LHCN-M2 (cell line): ENCODE results near the gene FRMD6. TPM values are rescaled to one million over a fixed set of nuclear protein-coding genes. Genes with fewer than 3 reads are reported as not detected.
"Not testable (repeated sequence)": the region's sequence is repeated elsewhere in the genome, so short reads cannot be mapped to it uniquely, and the experiment has no call there.

Source experiments
- DNase-seq: peaks from one replicate; pipeline ENCODE4 v3.0.0-alpha.2; 2012; ENCODE audit warnings: low read depth
- total RNA-seq: library from RNA; depleted of rRNA; stranded (reverse); fragments of >200 nt; gene quantifications from 2 replicates; pipeline ENCODE4 v1.2.3, GENCODE V29; 2014

Gene FRMD6
- total RNA-seq, 1 experiment from 2014 or later: 170 TPM

- no peak for DNase-seq
Observed at GRCh38 chr14:51719955-51720354, 68.2 kb downstream of the FRMD6 start.

DNA sequence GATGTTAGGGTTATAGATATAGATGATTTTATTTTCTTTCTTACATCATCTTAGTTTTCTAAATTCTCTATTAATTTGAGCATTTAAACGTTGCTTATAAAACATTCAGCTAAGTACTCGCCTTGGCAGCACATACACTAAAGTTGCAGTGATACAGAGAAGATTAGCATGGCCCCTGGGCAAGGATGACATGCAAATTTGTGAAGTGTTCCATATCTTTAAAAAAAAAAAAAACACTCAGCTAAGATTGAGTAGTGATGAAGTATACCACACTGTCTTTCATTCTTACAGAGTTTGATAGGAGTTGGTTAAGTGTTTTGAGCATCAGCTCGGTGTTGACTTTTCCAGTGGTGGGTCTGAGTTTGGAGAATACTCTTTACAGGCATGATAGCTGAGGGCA is 72.3 kb downstream of the FRMD6 start:
- no peak for DNase-seq

GRCh38 chr14:51724650-51725049 is 72.9 kb downstream of the FRMD6 start:
- DNase-seq: no peak

DNA sequence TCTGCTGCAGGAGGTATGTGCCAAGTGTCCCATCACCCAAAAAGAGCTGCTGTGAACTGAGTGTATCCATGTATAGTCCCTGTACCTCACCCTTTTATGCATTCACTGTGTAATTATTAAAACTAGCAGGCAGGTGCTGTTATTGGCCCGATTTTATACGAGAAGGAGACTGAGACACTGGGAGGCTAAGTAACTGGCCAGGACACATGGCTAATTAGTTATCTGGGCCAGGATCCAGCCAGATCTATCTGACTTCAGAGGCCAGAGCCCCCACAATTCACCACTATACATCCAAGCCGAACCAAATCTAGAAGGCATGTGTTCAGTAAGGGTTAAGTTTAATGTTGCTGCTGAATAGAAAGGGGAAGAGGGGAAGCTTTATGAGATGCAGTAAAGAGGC is 73.4 kb downstream of the FRMD6 start:
- DNase-seq: no peak

GRCh38 chr14:51726166-51726899 is 74.6 kb downstream of the FRMD6 start:
- DNase-seq: peak; percentile 51

DNA sequence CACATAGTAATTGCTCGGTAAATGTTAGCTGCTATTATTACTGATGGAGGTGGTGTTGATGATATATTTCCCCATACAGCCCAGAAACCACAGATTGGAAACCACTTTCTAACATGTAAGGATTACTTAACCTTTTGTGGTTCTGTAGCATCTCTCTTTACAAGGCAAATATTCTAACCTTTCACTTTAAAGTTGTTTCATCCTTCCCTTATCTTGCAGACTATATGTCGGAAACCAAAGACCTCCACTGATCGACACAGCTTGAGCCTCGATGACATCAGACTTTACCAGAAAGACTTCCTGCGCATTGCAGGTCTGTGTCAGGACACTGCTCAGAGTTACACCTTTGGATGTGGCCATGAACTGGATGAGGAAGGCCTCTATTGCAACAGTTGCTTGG is 75.8 kb downstream of the FRMD6 start:
- DNase-seq: no peak

GRCh38 chr14:51730098-51730497 is 78.4 kb downstream of the FRMD6 start:
- no peak for DNase-seq

GRCh38 chr14:51730684-51731083 is 79.0 kb downstream of the FRMD6 start:
- DNase-seq: no peak

- no peak for DNase-seq
Observed at GRCh38 chr14:51732494-51733112, 80.9 kb downstream of the FRMD6 start.

DNA sequence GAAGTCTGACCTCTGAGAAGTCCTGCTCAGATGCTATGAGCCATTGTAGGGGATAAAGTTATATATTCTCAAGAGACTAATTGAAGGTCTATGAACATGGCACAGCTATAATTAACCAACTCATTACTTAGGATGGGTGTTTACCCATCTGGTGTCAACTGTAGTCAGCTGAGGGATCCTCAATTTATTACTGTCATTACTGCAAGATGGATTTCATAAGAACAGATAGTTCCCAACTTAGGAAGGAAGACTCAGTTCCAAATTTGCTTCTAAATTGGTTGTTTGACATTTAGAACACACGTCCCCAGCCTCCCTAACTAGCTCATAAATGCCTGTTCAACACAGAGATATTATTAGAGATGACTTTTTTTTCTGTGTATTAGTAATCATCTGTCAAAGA is 81.4 kb downstream of the FRMD6 start:
- no peak for DNase-seq

DNA sequence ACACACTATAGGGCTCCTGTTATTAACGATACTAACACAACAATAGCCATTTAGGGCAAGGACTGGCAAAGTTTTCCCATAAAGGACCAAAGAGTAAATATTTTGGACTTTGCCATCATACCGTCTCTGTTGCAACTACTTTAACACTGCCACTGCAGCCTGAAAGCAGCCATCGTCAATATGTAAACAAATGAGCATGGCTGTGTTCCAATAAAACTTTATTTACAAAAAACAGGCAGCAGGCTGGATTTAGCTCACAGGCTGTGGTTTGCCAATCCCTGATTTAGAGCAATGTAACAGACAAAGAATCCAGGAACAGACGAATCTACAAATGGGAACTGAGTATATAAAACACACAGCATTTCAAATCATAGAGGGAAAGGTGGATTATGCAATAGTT is 84.1 kb downstream of the FRMD6 start:
- DNase-seq: peak; percentile 31

DNA sequence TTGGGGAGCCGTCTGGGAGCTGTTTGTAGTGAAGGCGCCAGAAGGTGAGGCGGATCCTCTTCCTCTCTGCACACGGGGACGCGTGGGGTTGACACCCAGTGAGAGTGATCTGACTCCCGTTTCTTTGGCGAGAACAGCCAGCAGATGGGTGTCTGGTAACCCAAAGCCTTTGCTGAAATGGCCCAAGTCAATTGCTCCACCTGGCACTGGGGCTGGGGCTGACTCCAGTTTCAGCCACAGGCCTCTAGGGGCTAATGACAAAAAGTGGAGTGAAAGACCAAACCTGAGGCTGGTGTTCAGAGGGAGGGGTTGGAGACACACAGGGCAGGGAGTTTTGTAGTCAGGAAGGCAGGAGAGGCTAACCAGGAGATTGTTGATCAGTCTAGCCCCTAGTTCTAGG is 87.0 kb downstream of the FRMD6 start:
- DNase-seq: no peak

- DNase-seq: no peak
Observed at GRCh38 chr14:51743588-51744000, 91.9 kb downstream of the FRMD6 start.

DNA sequence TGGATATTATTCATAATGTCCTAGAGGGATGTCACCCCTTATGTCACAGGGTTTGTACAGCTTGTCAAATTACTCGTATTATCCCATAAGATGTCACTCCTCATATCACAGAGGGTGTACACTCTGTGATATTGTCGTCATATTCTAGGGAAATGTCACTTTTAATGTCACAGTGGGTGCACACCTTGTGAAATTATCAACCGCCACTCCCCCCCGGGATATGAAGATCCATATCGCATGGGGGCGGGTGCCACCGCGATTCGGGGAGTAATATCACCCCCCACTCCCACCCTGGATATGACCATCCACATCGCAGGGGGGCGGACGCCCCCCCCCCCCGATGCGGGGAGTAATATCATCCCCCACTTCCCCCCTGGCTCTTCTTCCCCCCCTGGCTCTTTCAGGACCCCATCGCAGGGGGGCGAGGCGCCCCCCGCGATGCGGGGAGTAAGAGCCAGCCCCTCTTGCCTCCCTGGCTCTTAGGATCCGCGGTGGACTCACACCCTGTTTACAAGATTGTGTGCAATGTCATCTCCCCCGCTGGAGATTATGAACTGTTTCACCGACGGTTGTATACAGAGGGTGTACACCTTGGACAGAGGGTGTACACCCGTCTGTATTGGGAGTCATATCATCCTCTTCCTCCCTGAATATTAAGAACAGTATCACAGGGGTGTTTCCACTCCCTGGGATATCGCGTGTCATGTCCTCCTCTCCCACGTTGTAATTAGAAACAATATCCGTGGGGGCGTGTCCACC is 92.8 kb downstream of the FRMD6 start:
- no peak for DNase-seq

- DNase-seq: not testable (repeated sequence)
Observed at GRCh38 chr14:51746823-51747222, 95.1 kb downstream of the FRMD6 start.

DNA sequence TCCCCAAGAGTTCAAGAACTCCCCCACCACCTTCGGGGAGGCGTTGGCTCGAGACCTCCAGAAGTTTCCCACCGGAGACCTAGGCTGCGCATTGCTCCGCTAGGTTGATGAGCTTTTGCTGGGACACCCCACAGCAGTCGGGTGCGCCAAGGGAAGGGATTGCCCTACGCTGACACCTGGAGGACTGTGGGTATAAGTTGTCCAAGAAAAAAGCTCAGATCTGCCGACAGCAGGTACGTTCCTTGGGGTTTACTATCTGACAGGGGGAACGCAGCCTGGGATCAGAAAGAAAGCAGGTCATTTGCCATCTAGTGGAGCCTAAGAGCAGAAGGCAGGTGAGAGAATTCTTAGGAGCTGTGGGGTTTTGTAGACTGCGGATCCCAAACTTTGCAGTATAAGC is 98.8 kb downstream of the FRMD6 start:
- no peak for DNase-seq

DNA sequence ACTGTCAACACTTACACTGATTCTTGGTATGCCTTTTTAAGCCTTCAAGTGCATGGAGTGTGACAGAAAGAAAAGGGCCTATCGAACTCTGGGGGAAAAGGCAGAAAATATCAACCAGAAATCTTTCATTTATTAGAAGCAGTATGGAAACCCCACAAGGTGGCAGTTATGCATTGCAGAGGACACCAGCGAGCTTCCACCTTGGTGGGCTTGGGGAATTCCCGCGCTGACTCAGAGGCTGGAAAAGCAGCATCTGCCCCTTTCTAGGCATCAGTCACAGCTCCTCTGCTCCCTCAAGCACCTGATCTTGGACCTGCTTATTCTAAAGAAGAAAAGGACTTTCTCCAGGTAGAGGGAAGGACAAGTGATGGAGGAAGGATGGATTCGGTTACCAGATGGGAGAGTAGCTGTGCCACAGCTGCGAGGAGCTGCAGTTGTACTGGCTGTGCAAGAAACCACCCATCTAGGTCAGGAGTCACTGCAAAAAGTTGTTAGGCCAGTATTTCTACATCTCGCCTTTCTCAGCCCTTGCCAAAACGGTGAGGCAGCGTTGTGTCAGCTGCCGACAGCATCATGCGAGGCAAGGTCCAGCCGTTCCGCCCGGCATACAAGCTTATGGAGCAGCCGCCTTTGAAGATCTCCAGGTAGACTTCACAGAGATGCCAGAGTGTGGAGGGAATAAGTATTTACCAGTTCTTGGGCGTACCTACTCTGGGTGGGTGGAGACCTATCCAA is 100.1 kb downstream of the FRMD6 start:
- DNase-seq: not testable (repeated sequence)

DNA sequence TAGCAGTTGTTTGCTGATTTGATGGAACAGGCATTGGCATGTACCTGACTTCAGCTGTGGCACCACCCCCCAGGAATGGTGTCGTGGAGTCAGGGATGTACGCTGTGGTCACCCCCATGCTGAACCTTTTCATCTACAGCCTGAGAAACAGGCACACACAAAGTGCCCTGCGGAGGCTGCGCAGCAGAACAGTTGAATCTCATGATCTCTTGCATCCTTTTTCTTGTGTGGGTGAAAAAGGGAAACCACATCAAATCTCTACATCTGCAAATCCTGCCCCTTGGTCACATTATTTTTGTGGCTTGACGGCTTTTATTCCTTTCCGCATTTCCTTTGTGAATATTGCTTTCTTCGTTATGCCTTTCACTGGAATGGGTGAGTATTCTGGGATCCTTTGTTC is 106.0 kb downstream of the FRMD6 start:
- not testable (repeated sequence) for DNase-seq

DNA sequence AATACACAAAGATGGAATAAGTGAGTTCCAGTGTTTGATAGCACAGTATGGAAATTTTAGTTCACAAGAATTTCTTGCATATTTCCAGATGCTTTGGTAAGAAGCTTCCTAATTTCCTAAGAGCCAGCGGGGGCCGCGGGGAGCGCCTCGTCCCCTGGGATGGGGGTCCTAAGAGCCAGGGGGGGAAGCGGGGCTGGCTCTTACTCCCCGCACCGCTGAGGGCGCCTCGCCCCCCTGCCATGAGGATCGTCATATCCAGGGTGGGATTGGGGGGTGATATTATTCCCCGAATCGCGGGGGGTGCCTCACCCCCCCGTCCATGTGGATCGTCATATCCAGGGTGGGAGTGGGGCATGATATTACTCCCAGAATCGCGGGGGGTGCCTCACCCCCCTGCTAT is 108.2 kb downstream of the FRMD6 start:
- no peak for DNase-seq

DNA sequence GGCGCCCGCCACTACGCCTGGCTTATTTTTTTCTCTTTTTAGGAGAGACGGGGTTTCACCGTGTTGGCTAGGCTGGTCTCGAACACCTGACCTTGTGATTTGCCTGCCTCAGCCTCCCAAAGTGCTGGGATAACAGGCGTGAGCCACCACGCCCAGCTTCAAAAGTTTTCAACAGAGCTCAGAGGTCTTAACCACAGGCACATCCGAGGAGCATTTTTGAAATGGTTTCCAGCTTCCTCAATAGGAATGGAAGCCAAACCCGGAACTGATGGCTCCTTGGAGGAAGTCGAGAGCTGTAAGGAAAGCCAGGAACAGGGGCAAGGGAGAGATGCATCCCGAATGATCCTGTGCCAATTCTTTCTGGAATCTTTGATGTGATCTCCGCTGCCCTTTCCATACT is 114.0 kb downstream of the FRMD6 start:
- not testable (repeated sequence) for DNase-seq

DNA sequence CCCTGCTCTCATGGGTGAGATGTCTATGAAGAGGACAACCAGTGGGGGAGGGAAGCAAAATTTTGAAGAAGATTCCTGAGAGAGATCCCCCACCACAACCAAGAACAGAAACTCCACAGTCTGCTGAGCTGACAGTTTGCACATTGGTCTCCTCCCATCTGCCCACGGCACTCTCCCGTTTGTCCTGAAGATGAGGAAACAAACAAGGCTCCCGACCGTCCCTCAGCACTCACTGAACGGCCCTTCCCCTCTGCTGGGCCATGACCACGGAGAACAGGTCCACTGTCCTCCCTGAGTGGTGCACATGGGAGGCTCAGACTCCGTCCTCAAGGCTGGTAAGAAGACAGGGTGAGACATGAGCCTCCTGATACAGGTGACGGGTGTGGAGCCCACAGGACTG is 114.9 kb downstream of the FRMD6 start:
- DNase-seq: not testable (repeated sequence)

GRCh38 chr14:51769261-51769660 is 117.6 kb downstream of the FRMD6 start:
- DNase-seq: not testable (repeated sequence)
